H1 (cell line): ENCODE results near the gene FBXL17. TPM values are rescaled to one million over a fixed set of nuclear protein-coding genes. Genes with fewer than 3 reads are reported as not detected.

Source experiments
- CTCF ChIA-PET: fragments of 300-600 bp; sonication (Branson Sonifier 250); formaldehyde crosslinking; loops from one replicate; lab custom pipeline; 2021; ENCODE audit not compliant: partially characterized antibody; lab: Charles Lee
- POLR2A ChIA-PET: fragments of 300-600 bp; sonication (Branson Sonifier 250); formaldehyde crosslinking; loops from one replicate; lab custom pipeline; 2021; ENCODE audit warnings: inconsistent platforms; ENCODE audit not compliant: partially characterized antibody; lab: Charles Lee
- DNase-seq, 2 experiments: peaks; one replicate each; pipeline versions ENCODE4 v3.0.0 to v3.0.0-alpha.2; 2010 to 2022; ENCODE audit warnings: low spot score in 2 of 2, low read depth in 1 of 2, mixed read lengths in 1 of 2
- FAIRE-seq: peaks from 2 replicates; lab custom pipeline; 2011; peaks lifted over from hg19 to GRCh38; lab: Jason Lieb, UNC
- H2AFZ ChIP-seq: 2 replicates; pipeline ENCODE4 v1.8.1; 2012; ENCODE audit warnings: low read length, inconsistent platforms
- H2AK5ac ChIP-seq: 2 replicates; pipeline ENCODE4 v1.6.1; 2013; ENCODE audit warnings: low read depth, low read length
- H2BK120ac ChIP-seq: replicated peaks from 2 replicates; pipeline ENCODE3; 2013; ENCODE audit warnings: low read depth, low read length, inconsistent platforms
- H2BK12ac ChIP-seq: 2 replicates; pipeline ENCODE4 v1.6.1; 2013; ENCODE audit warnings: low read depth, low read length
- H2BK15ac ChIP-seq: 2 replicates; pipeline ENCODE4 v1.6.1; 2013; ENCODE audit warnings: low read length
- H2BK20ac ChIP-seq: 2 replicates; pipeline ENCODE4 v1.6.1; 2013; ENCODE audit warnings: low read length
- H2BK5ac ChIP-seq: 2 replicates; pipeline ENCODE4 v1.6.1; 2013; ENCODE audit warnings: low read depth, low read length
- H3K14ac ChIP-seq: 2 replicates; pipeline ENCODE4 v1.6.1; 2013; ENCODE audit warnings: inconsistent platforms; ENCODE audit not compliant: insufficient read length
- H3K18ac ChIP-seq: 2 replicates; pipeline ENCODE4 v1.6.1; 2013; ENCODE audit warnings: low read length; ENCODE audit errors: extremely low read depth
- H3K23ac ChIP-seq: 2 replicates; pipeline ENCODE4 v1.6.1; 2013; ENCODE audit warnings: inconsistent platforms; ENCODE audit not compliant: insufficient read length
- H3K23me2 ChIP-seq: 2 replicates; pipeline ENCODE4 v1.6.1; 2013; ENCODE audit warnings: low read depth, low read length
- H3K27ac ChIP-seq: 2 replicates; pipeline ENCODE4 v1.6.1; 2011; ENCODE audit warnings: low read depth, low read length, inconsistent platforms
- H3K27me3 ChIP-seq, 4 experiments: replicated peaks in 1 of 4; 1 replicate in 1 of 4; 2 replicates in 3 of 4; pipeline versions ENCODE4 v1.6.1 to v1.8.1; 2011 to 2013; ENCODE audit warnings: low read length in 3 of 4, mild to moderate bottlenecking in 3 of 4, inconsistent platforms in 2 of 4, mixed read lengths in 2 of 4, moderate library complexity in 1 of 4; ENCODE audit not compliant: control insufficient read depth in 3 of 4, insufficient read depth in 3 of 4; ENCODE audit errors: extremely low read depth in 1 of 4
- H3K36me3 ChIP-seq, 4 experiments: 2 replicates each; pipeline versions ENCODE4 v1.6.1 to v1.8.1; 2011 to 2013; ENCODE audit warnings: mild to moderate bottlenecking in 4 of 4, low read length in 3 of 4, moderate library complexity in 2 of 4, control low read depth in 1 of 4, inconsistent platforms in 1 of 4; ENCODE audit not compliant: insufficient read depth in 4 of 4, control insufficient read depth in 2 of 4
- H3K4ac ChIP-seq: replicated peaks from 2 replicates; pipeline ENCODE3; 2013; ENCODE audit warnings: low read length, low read depth, mixed read lengths, inconsistent platforms; ENCODE audit not compliant: insufficient read length
- H3K4me1 ChIP-seq, 4 experiments: replicated peaks in 1 of 4; 1 replicate in 1 of 4; 2 replicates in 3 of 4; pipeline versions ENCODE4 v1.6.1 to v1.8.1; 2011 to 2013; ENCODE audit warnings: low read length in 3 of 4, inconsistent platforms in 2 of 4, mixed read lengths in 1 of 4; ENCODE audit not compliant: insufficient read depth in 4 of 4, control insufficient read depth in 3 of 4
- H3K4me2 ChIP-seq, 2 experiments: 2 replicates each; pipeline versions ENCODE4 v1.6.1 to v1.8.1; 2011 to 2013; ENCODE audit warnings: low read depth in 2 of 2, low read length in 2 of 2, control low read depth in 1 of 2, inconsistent platforms in 1 of 2, mild to moderate bottlenecking in 1 of 2; ENCODE audit not compliant: insufficient read depth in 1 of 2
- H3K4me3 ChIP-seq, 4 experiments: fragments of 200-600, 300-600 bp in 1 of 4; sonication (generic), shearing (Covaris generic), sonication (Bioruptor Twin) in 1 of 4; 2 replicates each; pipeline versions ENCODE4 v1.5.1 to v1.8.1; 2011 to 2016; ENCODE audit warnings: low read length in 4 of 4, low read depth in 3 of 4, control low read depth in 2 of 4, inconsistent platforms in 2 of 4, mild to moderate bottlenecking in 2 of 4, mixed read lengths in 1 of 4, moderate library complexity in 1 of 4; ENCODE audit not compliant: insufficient read depth in 2 of 4; ENCODE audit errors: extremely low read depth in 1 of 4
- H3K56ac ChIP-seq: replicated peaks from 2 replicates; pipeline ENCODE3; 2013; ENCODE audit warnings: low read depth, mild to moderate bottlenecking, mixed read lengths, low read length, inconsistent platforms; ENCODE audit not compliant: insufficient read length
- H3K79me1 ChIP-seq: 2 replicates; pipeline ENCODE4 v1.6.1; 2013; ENCODE audit warnings: low read depth, low read length, control low read depth
- H3K79me2 ChIP-seq, 2 experiments: 2 replicates each; pipeline versions ENCODE4 v1.6.1 to v1.8.1; 2012 to 2013; ENCODE audit warnings: low read length in 2 of 2, mild to moderate bottlenecking in 2 of 2, inconsistent platforms in 1 of 2; ENCODE audit not compliant: insufficient read depth in 2 of 2, control insufficient read depth in 1 of 2
- H3K9ac ChIP-seq, 4 experiments: replicated peaks in 1 of 4; 1 replicate in 1 of 4; 2 replicates in 3 of 4; pipeline versions ENCODE4 v1.6.1 to v1.8.1; 2011 to 2013; ENCODE audit warnings: low read depth in 3 of 4, low read length in 3 of 4, control low read depth in 2 of 4, mild to moderate bottlenecking in 2 of 4, moderate library complexity in 2 of 4, inconsistent platforms in 1 of 4; ENCODE audit errors: extremely low read depth in 1 of 4
- H3K9me3 ChIP-seq, 2 experiments: 2 replicates each; pipeline versions ENCODE4 v1.6.1 to v1.8.1; 2012 to 2013; ENCODE audit warnings: mild to moderate bottlenecking in 2 of 2, moderate library complexity in 2 of 2, control low read depth in 1 of 2, inconsistent platforms in 1 of 2, low read depth in 1 of 2, low read length in 1 of 2, mixed read lengths in 1 of 2; ENCODE audit not compliant: insufficient read depth in 2 of 2
- H4K20me1 ChIP-seq, 2 experiments: replicated peaks in 1 of 2; 2 replicates each; pipeline versions ENCODE3 to v1.8.1; 2011 to 2013; ENCODE audit warnings: inconsistent platforms in 2 of 2, low read length in 2 of 2, mild to moderate bottlenecking in 1 of 2; ENCODE audit not compliant: insufficient read depth in 2 of 2, control insufficient read depth in 1 of 2
- H4K5ac ChIP-seq: 2 replicates; pipeline ENCODE4 v1.6.1; 2013; ENCODE audit warnings: low read length, low read depth, mixed read lengths, inconsistent platforms; ENCODE audit not compliant: insufficient read length
- H4K8ac ChIP-seq: 2 replicates; pipeline ENCODE4 v1.8.0; 2013; ENCODE audit warnings: mild to moderate bottlenecking, moderate library complexity, low read length, inconsistent platforms; ENCODE audit not compliant: insufficient read depth; ENCODE audit errors: extremely low read depth
- H4K91ac ChIP-seq: replicated peaks from 2 replicates; pipeline ENCODE3; 2013; ENCODE audit warnings: low read length, mixed read lengths, inconsistent platforms; ENCODE audit not compliant: insufficient read length
- BRCA1 ChIP-seq: IDR thresholded peaks from 2 replicates; pipeline ENCODE4 v1.6.1; 2012; ENCODE audit warnings: low read depth, low read length, improper control_type of control experiment
- CTBP2 ChIP-seq: IDR thresholded peaks from 2 replicates; pipeline ENCODE4 v1.7.0; 2011; ENCODE audit warnings: borderline replicate concordance, mild to moderate bottlenecking, moderate library complexity, mixed read lengths, low read length; ENCODE audit not compliant: insufficient read depth, insufficient read length
- EGR1 ChIP-seq: IDR thresholded peaks from 2 replicates; pipeline ENCODE4 v1.6.1; 2011; ENCODE audit warnings: low read depth, low read length, borderline replicate concordance
- EP300 ChIP-seq, 2 experiments: IDR thresholded peaks; 1 replicate in 1 of 2; 2 replicates in 1 of 2; pipeline ENCODE4 v1.6.1; 2011 to 2012; ENCODE audit warnings: low read depth in 2 of 2, low read length in 2 of 2, mild to moderate bottlenecking in 2 of 2, borderline replicate concordance in 1 of 2, inconsistent platforms in 1 of 2, moderate library complexity in 1 of 2
- KDM5A ChIP-seq: fragments of 200-600 bp; IDR thresholded peaks from 2 replicates; pipeline ENCODE4 v1.7.1; 2012; ENCODE audit warnings: mild to moderate bottlenecking, low read length, inconsistent platforms, mixed read lengths
- NRF1 ChIP-seq: IDR thresholded peaks from 2 replicates; pipeline ENCODE4 v1.6.1; 2011; ENCODE audit warnings: mild to moderate bottlenecking, low read depth, low read length, improper control_type of control experiment
- POLR2A ChIP-seq, 2 experiments: IDR thresholded peaks; 1 replicate in 1 of 2; 2 replicates in 1 of 2; pipeline ENCODE4 v1.6.1; 2011; ENCODE audit warnings: low read depth in 2 of 2, low read length in 2 of 2, mild to moderate bottlenecking in 2 of 2; ENCODE audit errors: control extremely low read depth in 1 of 2
- SAP30 ChIP-seq: fragments of 300-600 bp; sonication (generic); IDR thresholded peaks from 2 replicates; pipeline ENCODE4 v1.7.1; 2012; ENCODE audit warnings: low read length, moderate library complexity, mild to moderate bottlenecking, inconsistent platforms; ENCODE audit not compliant: insufficient read depth, insufficient replicate concordance
- SIN3A ChIP-seq, 2 experiments: IDR thresholded peaks in 1 of 2; conservative IDR thresholded peaks in 1 of 2; 2 replicates each; pipeline ENCODE4 v1.6.1; 2011 to 2012; ENCODE audit warnings: low read length in 2 of 2, improper control_type of control experiment in 1 of 2, low read depth in 1 of 2, mild to moderate bottlenecking in 1 of 2
- SRF ChIP-seq: IDR thresholded peaks from 2 replicates; pipeline ENCODE4 v1.6.1; 2011; ENCODE audit warnings: mild to moderate bottlenecking, low read depth, low read length, moderate library complexity
- TBP ChIP-seq: IDR thresholded peaks from 2 replicates; pipeline ENCODE4 v1.6.1; 2011; ENCODE audit warnings: low read depth, low read length, improper control_type of control experiment
- YY1 ChIP-seq: IDR thresholded peaks from 2 replicates; pipeline ENCODE4 v1.6.1; 2011; ENCODE audit warnings: low read depth, mild to moderate bottlenecking, low read length
- WGBS, 2 experiments: shearing (Covaris generic) in 1 of 2; methylation state at CpG; one replicate each; pipeline versions ENCODE4 v1.1.6 to v1.1.7; 2013 to 2015; ENCODE audit warnings: low lambda C conversion rate in 2 of 2, mixed read lengths in 2 of 2, inconsistent platforms in 1 of 2, low coverage in 1 of 2, missing lambda C conversion rate in 1 of 2; ENCODE audit not compliant: insufficient replicate concordance in 2 of 2, insufficient coverage in 1 of 2, insufficient read length in 1 of 2; ENCODE audit errors: extremely low coverage in 1 of 2, missing lambda C conversion rate in 1 of 2; 5-methylcytosine and 5-hydroxymethylcytosine counted together
- polyA plus RNA-seq, 7 experiments: library from polyadenylated mRNA; depleted of rRNA in 3 of 7; stranded (reverse) in 5 of 7; unstranded in 2 of 7; fragments of >200 nt in 5 of 7; fragments of 200-250 nt in 2 of 7; gene quantifications; 1 replicate in 5 of 7; 2 replicates in 1 of 7; 4 replicates in 1 of 7; pipeline versions ENCODE4 v1.2.1 to v1.2.3, GENCODE V29; 2011 to 2013; ENCODE audit warnings: missing spikeins in 2 of 7, mixed read lengths in 2 of 7
- total RNA-seq: library from RNA; stranded (reverse); fragmentation: NEBNext Ultra II Directional; extraction: Animal tissue kit (Norgen Biotek cat#: 25700); gene quantifications from 2 replicates; pipeline ENCODE4 v1.2.1, GENCODE V29; 2021
- TF ChIP-seq, protein P1 (sequence below): IDR thresholded peaks from 2 replicates; pipeline ENCODE4 v1.6.1; 2012; ENCODE audit warnings: inconsistent platforms

Gene FBXL17
- total and polyA plus RNA-seq, 2 of the 8 experiments (the other 6 are each of a cell fraction or from before 2014, with no cell fraction given): 0.35 to 4.3 TPM

DNA sequence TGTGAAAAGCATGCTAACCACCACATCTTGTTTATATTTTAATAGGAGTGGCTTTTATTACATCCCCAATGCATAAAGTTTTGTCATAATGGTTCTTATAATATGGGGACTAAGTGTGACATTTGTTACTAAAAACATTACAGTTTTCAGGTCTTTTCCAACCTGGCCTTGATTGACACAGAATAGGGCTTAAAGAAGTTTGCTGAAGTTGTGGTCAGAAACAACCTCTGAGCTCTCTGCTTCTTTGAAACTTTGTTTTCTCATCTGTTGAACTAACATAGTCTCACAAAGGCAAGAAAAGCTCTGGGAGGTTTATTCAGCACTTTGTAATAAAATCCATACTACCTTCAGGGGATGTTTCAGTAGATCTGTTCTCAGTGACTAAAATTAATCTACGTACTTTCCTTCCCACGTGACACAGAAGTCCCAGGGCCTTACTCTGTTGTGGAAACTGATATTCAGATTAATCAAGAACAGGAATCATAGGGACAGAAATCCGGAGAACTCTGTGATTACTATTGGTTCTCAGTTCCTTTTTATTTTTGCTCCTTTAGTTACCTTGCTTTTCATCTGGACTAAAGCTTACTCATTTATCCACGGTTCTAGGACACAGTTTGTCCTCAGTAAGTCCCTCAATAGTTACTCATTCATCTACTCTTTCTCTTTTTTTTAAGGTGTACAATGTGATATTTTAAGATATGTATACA is 422.2 kb downstream of the FBXL17 start:
- Histone ChIP-seq H2BK5ac (no peak overlapping the region), H3K23me2 (no peaks in the 10 kb centered on the region), H4K20me1 (no peaks in the 10 kb centered on the region), H4K91ac (no peak overlapping the region), H3K4ac (no peak overlapping the region), H2BK15ac (no peak overlapping the region), H3K4me1 (no peaks in the 10 kb centered on the region), H4K5ac (no peak overlapping the region), H2BK12ac (no peak overlapping the region), H2BK20ac (no peak overlapping the region), H3K36me3 (no peaks in the 10 kb centered on the region), H3K4me3 (no peak overlapping the region), H3K4me2 (no peak overlapping the region), H3K23ac (no peak overlapping the region), H2BK120ac (no peak overlapping the region), H3K27me3 (no peaks in the 10 kb centered on the region), H3K18ac (no peak overlapping the region), H2AK5ac (no peak overlapping the region), H3K79me1 (no peaks in the 10 kb centered on the region), H3K27ac (no peak overlapping the region), H3K9ac (no peak overlapping the region), H2AFZ (no peak overlapping the region), H3K9me3 (no peaks in the 10 kb centered on the region), H3K79me2 (no peaks in the 10 kb centered on the region), H3K56ac (no peak overlapping the region), H4K8ac (no peak overlapping the region), H3K14ac (no peak overlapping the region)
- WGBS, 2 experiments: 78% methylated on average over 4 of the region's 4 CpGs; no CpG with 5 or more reads in 1 of the 2 experiments
- no peak for FAIRE-seq
- CTCF ChIA-PET: no interaction called here
- no peak for DNase-seq
- TF ChIP-seq SIN3A (conservative IDR thresholded peaks at IDR 0.05 in 1 of 2, IDR thresholded peaks at IDR 0.05 in 1 of 2; ENCODE audit: low read depth in 1 of 2, low read length in 2 of 2) (no peak), POLR2A (IDR thresholded peaks at IDR 0.05; ENCODE audit: control extremely low read depth in 1 of 2, low read depth in 2 of 2, low read length in 2 of 2) (no peak), SAP30 (no peak), YY1 (no peak), KDM5A (no peak), EP300 (IDR thresholded peaks at IDR 0.05; ENCODE audit: borderline replicate concordance in 1 of 2, low read depth in 2 of 2, low read length in 2 of 2) (no peak), SRF (no peak), BRCA1 (no peak), TBP (no peak), NRF1 (no peak), CTBP2 (no peak), EGR1 (no peak)
- TF ChIP-seq, protein P1, sequence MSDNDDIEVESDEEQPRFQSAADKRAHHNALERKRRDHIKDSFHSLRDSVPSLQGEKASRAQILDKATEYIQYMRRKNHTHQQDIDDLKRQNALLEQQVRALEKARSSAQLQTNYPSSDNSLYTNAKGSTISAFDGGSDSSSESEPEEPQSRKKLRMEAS: no peak
- POLR2A ChIA-PET: no interaction called here
